Panc1 (cell line): ENCODE measurements around the gene TRIM66. TPM values are rescaled to one million over a fixed set of nuclear protein-coding genes. Genes with fewer than 3 reads are reported as not detected.
A peak's percentile ranks its signal among the peaks of the same experiment; 100 is the strongest.

Source experiments
- ATAC-seq: fragments of 200-7000 bp; cut with Tn5 transposase; 2 replicates; pipeline ENCODE4 v1.9.1; 2020; ENCODE audit warnings: mild to moderate bottlenecking, moderate library complexity
- BruUV-seq: library from RNA; stranded (reverse); fragments of 400-500 nt; replicated peaks from 2 replicates; lab custom pipeline; 2021; lab: Mats Ljungman, UMichigan
- CTCF ChIA-PET: fragments of 300-600 bp; sonication (Branson Sonifier 250); formaldehyde crosslinking; loops from one replicate; lab custom pipeline; 2022; ENCODE audit warnings: antibody characterized with exemption; lab: Charles Lee
- POLR2A ChIA-PET: fragments of 300-600 bp; sonication (Branson Sonifier 250); formaldehyde crosslinking; loops from one replicate; lab custom pipeline; 2022; ENCODE audit warnings: antibody characterized with exemption; lab: Charles Lee
- DNase-seq: peaks from one replicate; pipeline ENCODE4 v3.0.0-alpha.2; 2010; ENCODE audit warnings: low read depth, low spot score
- H3K27ac ChIP-seq: 2 replicates; pipeline ENCODE4 v1.5.1; 2011; ENCODE audit warnings: mild to moderate bottlenecking, low read length, inconsistent platforms
- H3K27me3 ChIP-seq: fragments of 200-500 bp; sonication (Bioruptor generic); 2 replicates; pipeline ENCODE4 v1.6.0; 2014; ENCODE audit warnings: low read length, inconsistent platforms; ENCODE audit not compliant: control insufficient read depth, insufficient read depth
- H3K36me3 ChIP-seq: fragments of 200-500 bp; sonication (Bioruptor generic); 2 replicates; pipeline ENCODE4 v1.5.1; 2014; ENCODE audit warnings: inconsistent platforms, mild to moderate bottlenecking, low read length, moderate library complexity; ENCODE audit not compliant: control insufficient read depth, insufficient read depth
- H3K4me1 ChIP-seq: 2 replicates; pipeline ENCODE4 v1.5.1; 2011; ENCODE audit warnings: inconsistent platforms, mild to moderate bottlenecking, low read length, moderate library complexity; ENCODE audit not compliant: control insufficient read depth, insufficient read depth
- H3K4me3 ChIP-seq, 2 experiments: 2 replicates each; pipeline ENCODE4 v1.5.1; 2011 to 2012; ENCODE audit warnings: low read depth in 2 of 2, low read length in 2 of 2, mild to moderate bottlenecking in 2 of 2, inconsistent platforms in 1 of 2, moderate library complexity in 1 of 2
- H3K9me3 ChIP-seq: fragments of 200-500 bp; sonication (Bioruptor generic); 2 replicates; pipeline ENCODE4 v1.5.1; 2014; ENCODE audit warnings: low read depth, mild to moderate bottlenecking, inconsistent platforms, low read length, moderate library complexity; ENCODE audit not compliant: control insufficient read depth, insufficient read depth
- POLR2AphosphoS5 ChIP-seq: IDR thresholded peaks from 2 replicates; pipeline ENCODE4 v1.6.1; 2012; ENCODE audit warnings: mild to moderate bottlenecking, low read depth, low read length, moderate library complexity
- SIN3A ChIP-seq: IDR thresholded peaks from 2 replicates; pipeline ENCODE4 v1.6.1; 2012; ENCODE audit warnings: low read depth, mild to moderate bottlenecking, low read length, moderate library complexity, borderline replicate concordance; ENCODE audit not compliant: insufficient read depth
- TCF7L2 ChIP-seq: IDR thresholded peaks from 2 replicates; pipeline ENCODE4 v1.6.1; 2011; ENCODE audit warnings: mild to moderate bottlenecking, low read depth, low read length, inconsistent platforms
- in situ Hi-C: cut with HindIII; loops from 2 replicates; pipeline ENCODE4 v1.10.0; 2016; ENCODE audit warnings: low sequenced_read_pairs, low pct_unique_long_range_greater_than_20kb
- intact Hi-C: fragments of 100-400 bp; cut with micrococcal nuclease; formaldehyde crosslinking; loops from one replicate; pipeline ENCODE4 v1.10.0; 2022; ENCODE audit not compliant: unreplicated experiment
- total RNA-seq: library from RNA; stranded (reverse); gene quantifications from one replicate; pipeline ENCODE4 v1.2.1, GENCODE V29; 2021; ENCODE audit not compliant: unreplicated experiment
- TF ChIP-seq, protein P1 (sequence below), 2 experiments: IDR thresholded peaks; 2 replicates each; pipeline ENCODE4 v1.6.1; 2011 to 2012; ENCODE audit warnings: low read depth in 2 of 2, control low read depth in 1 of 2, low read length in 1 of 2, mild to moderate bottlenecking in 1 of 2, moderate library complexity in 1 of 2; ENCODE audit not compliant: insufficient read depth in 1 of 2
- TF ChIP-seq, protein P2 (sequence below): fragments of 450-650 bp; IDR thresholded peaks from 2 replicates; pipeline ENCODE4 v1.5.1; 2017; ENCODE audit warnings: mild to moderate bottlenecking

The TRIM66 gene
- total RNA-seq, 1 experiment from 2014 or later = 30.4 TPM

GRCh38 chr11:8681837-8682302 is 595 bp downstream of the TRIM66 start:
- H3K27ac ChIP-seq = peak overlapping the region; percentile 100
- H3K27me3 ChIP-seq = no peaks in the 10 kb centered on the region
- POLR2A ChIA-PET = interaction anchor here (0.6 to 1.2 kb wide), 3 partner anchors 126 to 533 kb away, joined by 3 to 4 read pairs (median 3); no protein-coding TSS in a partner anchor
- peaks cover 30% of the 10 kb centered on the region for H3K4me1 ChIP-seq
- BruUV-seq = TSS peak; percentile 84
- intact Hi-C loops = no loop called here
- CTCF ChIA-PET = no interaction called here
- in situ Hi-C loops = no loop called here
- peak overlapping the region; percentile 91 to 92 for H3K4me3 ChIP-seq
- peaks cover 33% of the 10 kb centered on the region for H3K36me3 ChIP-seq
- DNase-seq (no peak), ATAC-seq (no peak; the same call in 1 of the 2 replicates)
- H3K9me3 ChIP-seq = no peaks in the 10 kb centered on the region
- TF ChIP-seq POLR2AphosphoS5 = no peak
- TF ChIP-seq SIN3A = no peak
- TF ChIP-seq, protein P1, sequence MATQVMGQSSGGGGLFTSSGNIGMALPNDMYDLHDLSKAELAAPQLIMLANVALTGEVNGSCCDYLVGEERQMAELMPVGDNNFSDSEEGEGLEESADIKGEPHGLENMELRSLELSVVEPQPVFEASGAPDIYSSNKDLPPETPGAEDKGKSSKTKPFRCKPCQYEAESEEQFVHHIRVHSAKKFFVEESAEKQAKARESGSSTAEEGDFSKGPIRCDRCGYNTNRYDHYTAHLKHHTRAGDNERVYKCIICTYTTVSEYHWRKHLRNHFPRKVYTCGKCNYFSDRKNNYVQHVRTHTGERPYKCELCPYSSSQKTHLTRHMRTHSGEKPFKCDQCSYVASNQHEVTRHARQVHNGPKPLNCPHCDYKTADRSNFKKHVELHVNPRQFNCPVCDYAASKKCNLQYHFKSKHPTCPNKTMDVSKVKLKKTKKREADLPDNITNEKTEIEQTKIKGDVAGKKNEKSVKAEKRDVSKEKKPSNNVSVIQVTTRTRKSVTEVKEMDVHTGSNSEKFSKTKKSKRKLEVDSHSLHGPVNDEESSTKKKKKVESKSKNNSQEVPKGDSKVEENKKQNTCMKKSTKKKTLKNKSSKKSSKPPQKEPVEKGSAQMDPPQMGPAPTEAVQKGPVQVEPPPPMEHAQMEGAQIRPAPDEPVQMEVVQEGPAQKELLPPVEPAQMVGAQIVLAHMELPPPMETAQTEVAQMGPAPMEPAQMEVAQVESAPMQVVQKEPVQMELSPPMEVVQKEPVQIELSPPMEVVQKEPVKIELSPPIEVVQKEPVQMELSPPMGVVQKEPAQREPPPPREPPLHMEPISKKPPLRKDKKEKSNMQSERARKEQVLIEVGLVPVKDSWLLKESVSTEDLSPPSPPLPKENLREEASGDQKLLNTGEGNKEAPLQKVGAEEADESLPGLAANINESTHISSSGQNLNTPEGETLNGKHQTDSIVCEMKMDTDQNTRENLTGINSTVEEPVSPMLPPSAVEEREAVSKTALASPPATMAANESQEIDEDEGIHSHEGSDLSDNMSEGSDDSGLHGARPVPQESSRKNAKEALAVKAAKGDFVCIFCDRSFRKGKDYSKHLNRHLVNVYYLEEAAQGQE (IDR thresholded peaks at IDR 0.05; ENCODE audit: insufficient read depth in 1 of 2, low read depth in 2 of 2, low read length in 1 of 2) = no peak
- TF ChIP-seq, protein P2, sequence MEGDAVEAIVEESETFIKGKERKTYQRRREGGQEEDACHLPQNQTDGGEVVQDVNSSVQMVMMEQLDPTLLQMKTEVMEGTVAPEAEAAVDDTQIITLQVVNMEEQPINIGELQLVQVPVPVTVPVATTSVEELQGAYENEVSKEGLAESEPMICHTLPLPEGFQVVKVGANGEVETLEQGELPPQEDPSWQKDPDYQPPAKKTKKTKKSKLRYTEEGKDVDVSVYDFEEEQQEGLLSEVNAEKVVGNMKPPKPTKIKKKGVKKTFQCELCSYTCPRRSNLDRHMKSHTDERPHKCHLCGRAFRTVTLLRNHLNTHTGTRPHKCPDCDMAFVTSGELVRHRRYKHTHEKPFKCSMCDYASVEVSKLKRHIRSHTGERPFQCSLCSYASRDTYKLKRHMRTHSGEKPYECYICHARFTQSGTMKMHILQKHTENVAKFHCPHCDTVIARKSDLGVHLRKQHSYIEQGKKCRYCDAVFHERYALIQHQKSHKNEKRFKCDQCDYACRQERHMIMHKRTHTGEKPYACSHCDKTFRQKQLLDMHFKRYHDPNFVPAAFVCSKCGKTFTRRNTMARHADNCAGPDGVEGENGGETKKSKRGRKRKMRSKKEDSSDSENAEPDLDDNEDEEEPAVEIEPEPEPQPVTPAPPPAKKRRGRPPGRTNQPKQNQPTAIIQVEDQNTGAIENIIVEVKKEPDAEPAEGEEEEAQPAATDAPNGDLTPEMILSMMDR = no peak
- no peak for TF ChIP-seq TCF7L2

- intact Hi-C loops = no loop called here
- ATAC-seq = no peak
- POLR2A ChIA-PET = interaction anchor here (0.8 kb wide), 1 partner anchor 10 kb away, joined by 4 read pairs; no protein-coding TSS in a partner anchor
Observed at GRCh38 chr11:8679006-8679405, 3.5 kb downstream of the TRIM66 start.

More at GRCh38 chr11:8679006-8679405, 3.5 kb downstream of the TRIM66 start:
- no peak overlapping the region for H3K4me3 ChIP-seq
- CTCF ChIA-PET = no interaction called here
- H3K27ac ChIP-seq = 0 out of 2 replicates have a peak overlapping the region, but pooled peaks have one; percentile 15
- BruUV-seq = no TSS peak
- H3K27me3 ChIP-seq = no peaks in the 10 kb centered on the region
- in situ Hi-C loops = no loop called here
- no peaks in the 10 kb centered on the region for H3K9me3 ChIP-seq
- DNase-seq = no peak
- H3K36me3 ChIP-seq = peaks cover 7% of the 10 kb centered on the region
- TF ChIP-seq POLR2AphosphoS5 (no peak), SIN3A (no peak), TCF7L2 (no peak)
- TF ChIP-seq, protein P2 = no peak
- TF ChIP-seq, protein P1 (IDR thresholded peaks at IDR 0.05; ENCODE audit: insufficient read depth in 1 of 2, low read depth in 2 of 2, low read length in 1 of 2) = no peak
- 0 out of 2 replicates have a peak, but pooled peaks cover 3% of the 10 kb centered on the region for H3K4me1 ChIP-seq
